C4-2B (cell line): ENCODE measurements around the gene TUB.

ENCODE experiments used
- ZFX ChIP-seq: fragments of 450-650 bp; IDR thresholded peaks from 2 replicates; pipeline ENCODE4 v1.6.1; 2017
- TF ChIP-seq, protein P1 (sequence below): fragments of 450-650 bp; conservative IDR thresholded peaks from 2 replicates; pipeline ENCODE4 v1.5.1; 2017; ENCODE audit warnings: mild to moderate bottlenecking

GRCh38 chr11:8106679-8107078, 25.7 kb downstream of the TUB start:
- TF ChIP-seq, protein P1, sequence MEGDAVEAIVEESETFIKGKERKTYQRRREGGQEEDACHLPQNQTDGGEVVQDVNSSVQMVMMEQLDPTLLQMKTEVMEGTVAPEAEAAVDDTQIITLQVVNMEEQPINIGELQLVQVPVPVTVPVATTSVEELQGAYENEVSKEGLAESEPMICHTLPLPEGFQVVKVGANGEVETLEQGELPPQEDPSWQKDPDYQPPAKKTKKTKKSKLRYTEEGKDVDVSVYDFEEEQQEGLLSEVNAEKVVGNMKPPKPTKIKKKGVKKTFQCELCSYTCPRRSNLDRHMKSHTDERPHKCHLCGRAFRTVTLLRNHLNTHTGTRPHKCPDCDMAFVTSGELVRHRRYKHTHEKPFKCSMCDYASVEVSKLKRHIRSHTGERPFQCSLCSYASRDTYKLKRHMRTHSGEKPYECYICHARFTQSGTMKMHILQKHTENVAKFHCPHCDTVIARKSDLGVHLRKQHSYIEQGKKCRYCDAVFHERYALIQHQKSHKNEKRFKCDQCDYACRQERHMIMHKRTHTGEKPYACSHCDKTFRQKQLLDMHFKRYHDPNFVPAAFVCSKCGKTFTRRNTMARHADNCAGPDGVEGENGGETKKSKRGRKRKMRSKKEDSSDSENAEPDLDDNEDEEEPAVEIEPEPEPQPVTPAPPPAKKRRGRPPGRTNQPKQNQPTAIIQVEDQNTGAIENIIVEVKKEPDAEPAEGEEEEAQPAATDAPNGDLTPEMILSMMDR, result no peak
- no peak for TF ChIP-seq ZFX
